ENCODE data around the gene CYP3A5. TPM values are rescaled to one million over a fixed set of nuclear protein-coding genes. Genes with fewer than 3 reads are reported as not detected.

The CYP3A5 gene
- total and polyA plus RNA-seq, 2 experiments from 2014 or later: 0.24 to 0.81 TPM

GRCh38 chr7:99607548-99607947 is 72.2 kb downstream of the CYP3A5 start:
- no peaks in the 10 kb centered on the region for H3K9me3 ChIP-seq (ENCODE audit: low read depth)
- no peak overlapping the region for H3K4me3 ChIP-seq
- no peaks in the 10 kb centered on the region for H3K36me3 ChIP-seq
- H3K27ac ChIP-seq: no peak overlapping the region
- no peaks in the 10 kb centered on the region for H3K27me3 ChIP-seq
- DNase-seq (ENCODE audit: low read depth in 1 of 2, low spot score in 1 of 2): no peak
- no peak for TF ChIP-seq CTCF (IDR thresholded peaks at IDR 0.05; ENCODE audit: low read depth, low read length)
- H3K4me1 ChIP-seq (ENCODE audit: low read depth): no peaks in the 10 kb centered on the region

- Histone ChIP-seq H3K4me3 (no peak overlapping the region), H3K9me3 (ENCODE audit: low read depth) (no peaks in the 10 kb centered on the region), H3K4me1 (ENCODE audit: low read depth) (no peaks in the 10 kb centered on the region), H3K36me3 (no peaks in the 10 kb centered on the region), H3K27me3 (no peaks in the 10 kb centered on the region), H3K27ac (no peak overlapping the region)
- TF ChIP-seq CTCF (IDR thresholded peaks at IDR 0.05; ENCODE audit: low read depth, low read length): no peak
- no peak for DNase-seq (ENCODE audit: low read depth in 1 of 2, low spot score in 1 of 2)
These were observed 73.3 kb downstream of the CYP3A5 start for GRCh38 chr7:99606531-99606930.

- no peak for DNase-seq (ENCODE audit: low read depth in 1 of 2, low spot score in 1 of 2)
- no peak for TF ChIP-seq CTCF (IDR thresholded peaks at IDR 0.05; ENCODE audit: low read depth, low read length)
- H3K27me3 ChIP-seq: no peaks in the 10 kb centered on the region
- H3K36me3 ChIP-seq: no peaks in the 10 kb centered on the region
- no peaks in the 10 kb centered on the region for H3K9me3 ChIP-seq (ENCODE audit: low read depth)
- no peak overlapping the region for H3K27ac ChIP-seq
- H3K4me3 ChIP-seq: no peak overlapping the region
- no peaks in the 10 kb centered on the region for H3K4me1 ChIP-seq (ENCODE audit: low read depth)
These were observed 74.3 kb downstream of the CYP3A5 start for GRCh38 chr7:99605527-99605926.

GRCh38 chr7:99601656-99602310 is 78.0 kb downstream of the CYP3A5 start:
- Histone ChIP-seq H3K4me3 (no peak overlapping the region), H3K27me3 (no peaks in the 10 kb centered on the region), H3K4me1 (ENCODE audit: low read depth) (no peaks in the 10 kb centered on the region), H3K9me3 (ENCODE audit: low read depth) (no peaks in the 10 kb centered on the region), H3K36me3 (no peaks in the 10 kb centered on the region), H3K27ac (no peak overlapping the region)
- no peak for DNase-seq (ENCODE audit: low read depth in 1 of 2, low spot score in 1 of 2)
- TF ChIP-seq CTCF (IDR thresholded peaks at IDR 0.05; ENCODE audit: low read depth, low read length): no peak

GRCh38 chr7:99599836-99600235 is 80.0 kb downstream of the CYP3A5 start:
- Histone ChIP-seq H3K9me3 (ENCODE audit: low read depth) (no peaks in the 10 kb centered on the region), H3K36me3 (no peaks in the 10 kb centered on the region), H3K4me3 (no peak overlapping the region), H3K27ac (no peak overlapping the region), H3K4me1 (ENCODE audit: low read depth) (no peaks in the 10 kb centered on the region), H3K27me3 (no peaks in the 10 kb centered on the region)
- no peak for DNase-seq (ENCODE audit: low read depth in 1 of 2, low spot score in 1 of 2)
- TF ChIP-seq CTCF (IDR thresholded peaks at IDR 0.05; ENCODE audit: low read depth, low read length): no peak

Other genes with a start within 250 kb of the CYP3A5 start
- 13.7 and 27.9 TPM in 2 replicates for gene PTCD1, start 241.2 kb downstream of the CYP3A5 start, total RNA-seq
- 6.1 and 7.8 TPM in 2 replicates for gene PTCD1, start 241.2 kb downstream of the CYP3A5 start, polyA plus RNA-seq
- gene CPSF4, start 241.1 kb downstream of the CYP3A5 start, total RNA-seq: 59.9 and 84.1 TPM in 2 replicates
- gene CPSF4, start 241.1 kb downstream of the CYP3A5 start, polyA plus RNA-seq: 59.8 and 75.2 TPM in 2 replicates
- 987 and 2,981 TPM in 2 replicates for gene ATP5MF, start 213.8 kb downstream of the CYP3A5 start, total RNA-seq
- 979 and 1,270 TPM in 2 replicates for gene ATP5MF, start 213.8 kb downstream of the CYP3A5 start, polyA plus RNA-seq
- 9.0 and 12.7 TPM in 2 replicates for gene ZNF789, start 207.1 kb downstream of the CYP3A5 start, total RNA-seq
- gene ZNF789, start 207.1 kb downstream of the CYP3A5 start, polyA plus RNA-seq: 10.2 and 15.3 TPM in 2 replicates
- 17.3 and 32.0 TPM in 2 replicates for gene ZNF394, start 179.7 kb downstream of the CYP3A5 start, total RNA-seq
- 18.7 and 21.9 TPM in 2 replicates for gene ZNF394, start 179.7 kb downstream of the CYP3A5 start, polyA plus RNA-seq
- 13.2 and 17.6 TPM in 2 replicates for gene ZKSCAN5, start 175.3 kb downstream of the CYP3A5 start, total RNA-seq
- 6.2 and 12.0 TPM in 2 replicates for gene ZKSCAN5, start 175.3 kb downstream of the CYP3A5 start, polyA plus RNA-seq
- 6.1 and 8.0 TPM in 2 replicates for gene FAM200A, start 127.9 kb downstream of the CYP3A5 start, total RNA-seq
- gene FAM200A, start 127.9 kb downstream of the CYP3A5 start, polyA plus RNA-seq: 11.1 and 11.9 TPM in 2 replicates
- 118 and 120 TPM in 2 replicates for gene ZNF655, start 121.4 kb downstream of the CYP3A5 start, total RNA-seq
- gene ZNF655, start 121.4 kb downstream of the CYP3A5 start, polyA plus RNA-seq: 45.9 and 48.3 TPM in 2 replicates
- gene TMEM225B, start 81.7 kb downstream of the CYP3A5 start, total RNA-seq: 0.81 and 2.3 TPM in 2 replicates
- 0.17 and 6.3 TPM in 2 replicates for gene TMEM225B, start 81.7 kb downstream of the CYP3A5 start, polyA plus RNA-seq
- 14.0 and 22.8 TPM in 2 replicates for gene ZSCAN25, start 63.0 kb downstream of the CYP3A5 start, total RNA-seq
- 9.7 and 13.8 TPM in 2 replicates for gene ZSCAN25, start 63.0 kb downstream of the CYP3A5 start, polyA plus RNA-seq
- not detected in 2 replicates for gene CYP3A7, start 55.2 kb upstream of the CYP3A5 start, total RNA-seq
- 0.14 and 0.51 TPM in 2 replicates for gene CYP3A7, start 55.2 kb upstream of the CYP3A5 start, polyA plus RNA-seq
- not detected in 2 replicates for gene CYP3A4, start 104.2 kb upstream of the CYP3A5 start, total RNA-seq
- not detected in 2 replicates for gene CYP3A4, start 104.2 kb upstream of the CYP3A5 start, polyA plus RNA-seq
- 0.07 TPM in 1 of 2 replicates, not detected in the other for gene CYP3A43, start 148.0 kb upstream of the CYP3A5 start, total RNA-seq
- gene CYP3A43, start 148.0 kb upstream of the CYP3A5 start, polyA plus RNA-seq: 0.22 and 0.42 TPM in 2 replicates
- not detected in 2 replicates for gene OR2AE1, start 197.0 kb upstream of the CYP3A5 start, total RNA-seq
- not detected in 2 replicates for gene OR2AE1, start 197.0 kb upstream of the CYP3A5 start, polyA plus RNA-seq
- gene TRIM4, start 239.5 kb upstream of the CYP3A5 start, total RNA-seq: 3.1 and 6.0 TPM in 2 replicates
- gene TRIM4, start 239.5 kb upstream of the CYP3A5 start, polyA plus RNA-seq: 4.0 and 4.2 TPM in 2 replicates
- gene GJC3, start 249.6 kb upstream of the CYP3A5 start, total RNA-seq: not detected in 2 replicates
- gene GJC3, start 249.6 kb upstream of the CYP3A5 start, polyA plus RNA-seq: not detected in 2 replicates

All from cardiac muscle cell (in vitro differentiated cells and primary cell).